Stomach (tissue), 9 donors: Measurements from ENCODE around the gene MCEE. TPM values are rescaled to one million over a fixed set of nuclear protein-coding genes. Genes with fewer than 3 reads are reported as not detected.

Experiments used
- DNase-seq, 2 donors: peaks; one replicate each; pipeline versions ENCODE4 v3.0.0 to v3.0.0-alpha.2; 2013 to 2019
- H3K27ac ChIP-seq, 5 donors: fragments of 200-600 bp in 4 of 5; sonication (generic) in 4 of 5; one replicate each; pipeline ENCODE4 v1.5.1; 2013 to 2019; ENCODE audit warnings: mild to moderate bottlenecking in 1 of 5, moderate library complexity in 1 of 5
- H3K27me3 ChIP-seq, 3 donors: fragments of 200-600 bp; sonication (generic); one replicate each; pipeline ENCODE4 v1.5.1; 2017 to 2019; ENCODE audit warnings: mixed run types in 1 of 3
- H3K36me3 ChIP-seq, 4 donors: fragments of 200-600 bp; sonication (generic); 1 replicate in 3 of 4; 2 replicates in 1 of 4; pipeline ENCODE4 v1.5.1; 2016 to 2019
- H3K4me1 ChIP-seq, 4 donors: fragments of 200-600 bp; sonication (generic); one replicate each; pipeline ENCODE4 v1.5.1; 2016 to 2019
- H3K4me3 ChIP-seq, 4 donors: fragments of 200-600 bp; sonication (generic) in 3 of 4; one replicate each; pipeline ENCODE4 v1.5.1; 2016 to 2019; ENCODE audit warnings: mild to moderate bottlenecking in 1 of 4
- H3K9me3 ChIP-seq, 4 donors: fragments of 200-600 bp; sonication (generic); one replicate each; pipeline ENCODE4 v1.5.1; 2016 to 2019
- EP300 ChIP-seq: sonication (generic); formaldehyde crosslinking; IDR thresholded peaks from one replicate; pipeline ENCODE4 v1.6.1; 2017; ENCODE audit warnings: antibody characterized with exemption
- POLR2A ChIP-seq, 4 donors: fragments of 450-650 bp; IDR thresholded peaks; one replicate each; pipeline ENCODE4 v1.6.1; 2016; ENCODE audit warnings: antibody characterized with exemption in 4 of 4, control low read depth in 2 of 4, mild to moderate bottlenecking in 1 of 4, moderate library complexity in 1 of 4
- POLR2AphosphoS5 ChIP-seq, 3 donors: sonication (generic); formaldehyde crosslinking; IDR thresholded peaks; one replicate each; pipeline ENCODE4 v1.6.1; 2016; ENCODE audit warnings: antibody characterized with exemption in 3 of 3
- WGBS, 5 donors: extraction: QIAGEN DNeasy Blood & Tissue Kit in 3 of 5; methylation state at CpG; one replicate each; pipeline versions ENCODE4 v1.1.5 to v1.1.7; 2013 to 2018; 5-methylcytosine and 5-hydroxymethylcytosine counted together
- intact Hi-C: fragments of 100-400 bp; cut with DNase I; formaldehyde crosslinking; loops from one replicate; pipeline ENCODE4 v1.15.1; 2023; ENCODE audit warnings: low total_unique reads
- polyA plus RNA-seq, 3 donors: library from polyadenylated mRNA; stranded (reverse); fragments of 200-250 nt; gene quantifications; one replicate each; pipeline ENCODE4 v1.2.3, GENCODE V29; 2013
- total RNA-seq, 5 donors: library from RNA; depleted of rRNA; stranded (reverse); fragments of >200 nt; gene quantifications; one replicate each; pipeline versions ENCODE4 v1.1.0 to v1.2.3, GENCODE V29; 2014 to 2016
- TF ChIP-seq, protein P1 (sequence below), 7 experiments: fragments of 450-650 bp in 4 of 7; fragments of 200-600 bp in 3 of 7; sonication (generic) in 3 of 7; IDR thresholded peaks; one replicate each; pipeline ENCODE4 v1.5.1; 2016 to 2019; ENCODE audit warnings: antibody characterized with exemption in 7 of 7, control low read depth in 2 of 7, mild to moderate bottlenecking in 1 of 7
- donor health status: healthy with polysubstance abuse.
- donor health status: Bipolar disorder and iron deficiency.
- donor health status: healthy.

The MCEE gene
- total and polyA plus RNA-seq, 8 donors = 4.0 to 53.6 (median 25.1) TPM; not detected in 1

DNA sequence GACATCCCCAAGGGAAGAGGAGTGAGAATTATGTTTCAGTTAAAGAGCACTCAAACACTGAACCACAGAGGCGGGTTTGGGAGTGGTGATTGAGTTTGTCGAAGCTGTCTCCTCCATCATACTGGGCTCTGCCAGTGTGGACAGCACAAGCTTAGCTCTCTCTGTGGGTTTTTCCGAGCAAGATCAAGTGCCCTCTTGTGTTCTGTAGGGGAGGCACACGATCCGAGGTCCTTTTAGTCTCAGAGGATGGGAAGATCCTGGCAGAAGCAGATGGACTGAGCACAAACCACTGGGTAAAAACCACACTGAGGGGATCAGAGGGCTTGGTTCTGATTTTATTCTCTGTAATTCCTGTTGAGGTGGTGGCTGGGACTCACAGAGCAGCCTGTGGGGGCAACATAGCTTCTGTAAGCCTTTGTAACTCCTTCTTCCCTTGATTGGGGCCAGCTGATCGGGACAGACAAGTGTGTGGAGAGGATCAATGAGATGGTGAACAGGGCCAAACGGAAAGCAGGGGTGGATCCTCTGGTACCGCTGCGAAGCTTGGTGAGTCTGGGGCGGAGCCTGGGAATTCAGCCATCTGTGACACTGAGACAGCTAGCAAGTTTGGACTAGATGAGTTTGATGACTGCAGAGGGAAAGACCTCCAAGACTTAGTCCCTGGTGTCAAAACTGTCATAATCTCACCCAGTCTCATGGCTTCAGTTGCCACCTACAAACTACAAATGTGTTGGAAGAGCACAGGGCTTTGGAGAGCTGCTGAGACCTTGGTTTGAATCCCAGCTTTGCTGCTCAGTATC is 59.5 kb downstream of the MCEE start:
- intact Hi-C loops = no loop called here
- Histone ChIP-seq H3K27ac (peak overlapping the region in 3 of 5 donors; percentile 36 to 71 (median 47)), H3K9me3 (no peaks in the 10 kb centered on the region), H3K4me3 (peak overlapping the region in 2 of 4 donors; percentile 81 to 97), H3K27me3 (no peaks in the 10 kb centered on the region), H3K4me1 (peaks cover 13 to 61% (median 52%) of the 10 kb centered on the region in 4 donors), H3K36me3 (peaks cover 26 to 41% (median 32%) of the 10 kb centered on the region in 4 donors)
- 52 to 67% (median 56%) methylated on average over 10 of the region's 10 CpGs for WGBS, 5 donors
- DNase-seq = peak in 1 of 2 donors; percentile 62
- TF ChIP-seq, protein P1, sequence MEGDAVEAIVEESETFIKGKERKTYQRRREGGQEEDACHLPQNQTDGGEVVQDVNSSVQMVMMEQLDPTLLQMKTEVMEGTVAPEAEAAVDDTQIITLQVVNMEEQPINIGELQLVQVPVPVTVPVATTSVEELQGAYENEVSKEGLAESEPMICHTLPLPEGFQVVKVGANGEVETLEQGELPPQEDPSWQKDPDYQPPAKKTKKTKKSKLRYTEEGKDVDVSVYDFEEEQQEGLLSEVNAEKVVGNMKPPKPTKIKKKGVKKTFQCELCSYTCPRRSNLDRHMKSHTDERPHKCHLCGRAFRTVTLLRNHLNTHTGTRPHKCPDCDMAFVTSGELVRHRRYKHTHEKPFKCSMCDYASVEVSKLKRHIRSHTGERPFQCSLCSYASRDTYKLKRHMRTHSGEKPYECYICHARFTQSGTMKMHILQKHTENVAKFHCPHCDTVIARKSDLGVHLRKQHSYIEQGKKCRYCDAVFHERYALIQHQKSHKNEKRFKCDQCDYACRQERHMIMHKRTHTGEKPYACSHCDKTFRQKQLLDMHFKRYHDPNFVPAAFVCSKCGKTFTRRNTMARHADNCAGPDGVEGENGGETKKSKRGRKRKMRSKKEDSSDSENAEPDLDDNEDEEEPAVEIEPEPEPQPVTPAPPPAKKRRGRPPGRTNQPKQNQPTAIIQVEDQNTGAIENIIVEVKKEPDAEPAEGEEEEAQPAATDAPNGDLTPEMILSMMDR (IDR thresholded peaks at IDR 0.05) = peak in 2 of 7 experiments; percentile 25 to 28
- TF ChIP-seq POLR2A (IDR thresholded peaks at IDR 0.05) = no peak

DNA sequence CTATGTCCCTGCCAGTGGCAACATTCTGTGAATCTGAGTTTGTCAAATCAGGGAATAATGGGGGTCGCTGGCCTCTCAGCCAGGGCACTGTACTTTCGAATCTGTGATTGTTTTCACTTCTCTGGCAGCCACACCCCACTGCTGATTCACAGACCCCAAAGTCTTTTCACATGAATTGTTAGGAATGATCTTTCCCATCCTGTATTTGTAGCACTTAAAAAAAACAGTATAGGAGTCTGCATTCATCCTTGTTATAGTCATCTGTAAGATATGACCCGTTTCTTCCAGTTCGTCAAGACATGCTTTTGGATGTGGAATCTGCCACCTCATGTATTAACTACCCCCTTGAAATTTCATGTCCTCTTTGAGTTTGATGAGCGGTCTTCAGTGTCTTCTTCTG is 60.7 kb downstream of the MCEE start:
- no peak for TF ChIP-seq EP300
- no peak for TF ChIP-seq POLR2A (IDR thresholded peaks at IDR 0.05)
- TF ChIP-seq, protein P1 (IDR thresholded peaks at IDR 0.05) = no peak
- TF ChIP-seq POLR2AphosphoS5 (IDR thresholded peaks at IDR 0.05) = no peak
- Histone ChIP-seq H3K4me1 (peaks cover 13 to 64% (median 57%) of the 10 kb centered on the region in 4 donors), H3K9me3 (no peaks in the 10 kb centered on the region), H3K4me3 (peak overlapping the region; percentile 66 to 97 (median 78)), H3K27me3 (no peaks in the 10 kb centered on the region), H3K27ac (peak overlapping the region in 4 of 5 donors; percentile 95 to 99 (median 96)), H3K36me3 (peaks cover 20 to 31% (median 21%) of the 10 kb centered on the region in 4 donors)
- DNase-seq = no peak
- intact Hi-C loops = no loop called here
- 40 to 47% (median 44%) methylated on average over 5 of the region's 5 CpGs for WGBS, 5 donors

DNA sequence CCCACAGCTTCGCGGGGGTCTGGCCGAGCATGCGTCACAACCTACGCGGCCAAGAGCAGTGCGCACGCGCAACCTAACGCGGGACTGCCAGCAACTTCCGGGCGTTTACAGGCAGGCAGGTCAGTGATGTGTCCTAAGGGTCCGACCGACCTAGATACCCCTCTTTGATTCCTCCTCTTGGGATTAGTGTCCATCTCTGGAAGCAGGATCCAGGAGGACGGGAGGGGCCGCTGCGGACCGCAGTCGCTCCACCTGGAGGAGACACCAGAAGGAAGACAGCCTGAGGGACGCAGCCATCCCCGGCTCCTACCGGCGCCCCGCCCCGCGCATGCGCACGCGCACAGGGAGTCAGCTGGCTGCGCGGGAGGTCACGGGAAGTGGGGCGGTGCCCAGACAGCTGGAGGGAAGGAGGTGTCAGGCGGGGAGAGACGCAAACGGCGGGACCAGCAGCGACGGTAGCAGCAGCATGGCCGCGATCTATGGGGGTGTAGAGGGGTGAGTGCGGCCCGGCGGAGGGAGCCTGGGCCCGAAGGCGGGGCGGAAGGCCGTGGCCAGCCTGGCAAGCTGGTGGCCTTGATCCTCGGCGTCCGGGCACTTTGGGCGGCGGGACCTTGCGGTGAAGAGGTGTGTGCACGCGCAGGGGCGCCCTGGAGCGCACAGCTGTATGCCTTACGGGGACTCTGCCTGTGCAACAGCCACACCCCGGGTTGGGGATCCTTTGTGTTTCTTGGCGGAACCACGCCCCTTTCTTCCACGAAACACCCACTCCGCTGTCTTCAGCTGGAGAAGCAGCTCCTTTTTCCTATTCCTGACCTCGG is 61.6 kb downstream of the MCEE start, which contains the start of gene NAGK:
Gene NAGK, plus strand, starts transcription at position 431 of the 818 bp plus-strand sequence. Its CDS starts 36 bp downstream, at position 467.
- no peaks in the 10 kb centered on the region for H3K27me3 ChIP-seq
- H3K27ac ChIP-seq = peak within 1 kb of the TSS; percentile 95 to 99 (median 97)
- no peaks in the 10 kb centered on the region for H3K9me3 ChIP-seq
- 0 to 1% (median 0%) methylated on average over 45 to 66 of the region's 66 CpGs for WGBS, 5 donors
- peak within 1 kb of the TSS; percentile 66 to 97 (median 78) for H3K4me3 ChIP-seq
- intact Hi-C loops = no loop called here
- peaks cover 13 to 72% (median 59%) of the 10 kb centered on the region in 4 donors for H3K4me1 ChIP-seq
- peaks cover 10 to 22% (median 11%) of the 10 kb centered on the region in 4 donors for H3K36me3 ChIP-seq
- peak; percentile 97 to 99 for DNase-seq
- TF ChIP-seq POLR2AphosphoS5 (IDR thresholded peaks at IDR 0.05) (peak; percentile 100), EP300 (no peak), POLR2A (IDR thresholded peaks at IDR 0.05) (peak in 3 of 4 donors; percentile 88 to 100 (median 100))

DNA sequence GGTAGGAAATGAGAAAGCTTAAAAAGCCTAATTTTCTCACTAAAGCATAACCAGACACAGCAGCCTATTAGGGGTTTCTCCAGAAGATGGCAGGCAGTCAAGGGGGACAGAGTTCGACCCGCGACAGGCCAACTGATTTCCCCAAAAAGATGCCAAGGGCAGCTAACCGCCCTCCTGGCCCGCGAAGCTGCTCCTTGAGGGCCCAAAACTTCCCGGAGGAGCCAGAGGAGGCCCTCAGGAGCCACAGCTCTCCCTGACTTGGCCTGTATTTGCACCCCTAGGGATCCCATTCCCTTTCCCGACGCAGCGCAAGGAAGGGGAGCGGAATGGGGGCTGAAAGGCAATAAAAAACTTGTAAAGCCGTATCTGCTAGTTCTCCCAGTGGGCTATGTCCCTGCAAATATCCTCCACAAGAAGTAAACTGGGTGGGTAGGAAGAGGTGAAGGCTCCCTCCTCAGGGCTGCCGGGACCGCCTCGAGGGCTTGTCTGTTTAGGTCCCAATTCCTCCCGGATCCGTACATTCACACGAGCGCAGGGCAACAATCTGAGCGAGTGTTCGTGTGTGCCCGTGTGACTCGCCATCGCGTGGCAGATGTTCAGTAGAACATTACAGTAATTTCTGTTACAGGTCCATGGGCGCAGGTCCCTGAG is 62.3 kb downstream of the MCEE start:
- H3K4me1 ChIP-seq = peaks cover 13 to 74% (median 55%) of the 10 kb centered on the region in 4 donors
- H3K36me3 ChIP-seq = peaks cover 4 to 14% (median 4%) of the 10 kb centered on the region in 4 donors
- no peaks in the 10 kb centered on the region for H3K9me3 ChIP-seq
- intact Hi-C loops = no loop called here
- WGBS, 5 donors = 3 to 7% (median 5%) methylated on average over 24 to 26 of the region's 26 CpGs
- TF ChIP-seq EP300 (no peak), POLR2AphosphoS5 (IDR thresholded peaks at IDR 0.05) (peak in 1 of 3 donors; percentile 39)
- TF ChIP-seq, protein P1 (IDR thresholded peaks at IDR 0.05) = no peak
- peak overlapping the region; percentile 95 to 99 (median 97) for H3K27ac ChIP-seq
- no peaks in the 10 kb centered on the region for H3K27me3 ChIP-seq
- DNase-seq = peak in 1 of 2 donors; percentile 64
- H3K4me3 ChIP-seq = peak overlapping the region; percentile 66 to 97 (median 78)
